ENCODE results near the gene EYA3. TPM values are rescaled to one million over a fixed set of nuclear protein-coding genes. Genes with fewer than 3 reads are reported as not detected.

Gene EYA3
- total RNA-seq, 4 donors from 2014 or later, result 9.6 to 15.5 (median 12.6) TPM

- no peak for TF ChIP-seq CTCF (IDR thresholded peaks at IDR 0.05; ENCODE audit: low read depth)
Measured at GRCh38 chr1:27951396-27951795, 137.0 kb downstream of the EYA3 start.

- no peak for TF ChIP-seq CTCF (IDR thresholded peaks at IDR 0.05; ENCODE audit: low read depth)
Measured at GRCh38 chr1:27949027-27949426, 139.4 kb downstream of the EYA3 start.

- TF ChIP-seq CTCF (IDR thresholded peaks at IDR 0.05; ENCODE audit: low read depth), result no peak
Measured at GRCh38 chr1:27945020-27945419, 143.4 kb downstream of the EYA3 start.

GRCh38 chr1:27941671-27942540, 146.5 kb downstream of the EYA3 start:
- no peak for TF ChIP-seq CTCF (IDR thresholded peaks at IDR 0.05; ENCODE audit: low read depth)

- no peak for TF ChIP-seq CTCF (IDR thresholded peaks at IDR 0.05; ENCODE audit: low read depth)
Measured at GRCh38 chr1:27940870-27941560, 147.4 kb downstream of the EYA3 start.

DNA sequence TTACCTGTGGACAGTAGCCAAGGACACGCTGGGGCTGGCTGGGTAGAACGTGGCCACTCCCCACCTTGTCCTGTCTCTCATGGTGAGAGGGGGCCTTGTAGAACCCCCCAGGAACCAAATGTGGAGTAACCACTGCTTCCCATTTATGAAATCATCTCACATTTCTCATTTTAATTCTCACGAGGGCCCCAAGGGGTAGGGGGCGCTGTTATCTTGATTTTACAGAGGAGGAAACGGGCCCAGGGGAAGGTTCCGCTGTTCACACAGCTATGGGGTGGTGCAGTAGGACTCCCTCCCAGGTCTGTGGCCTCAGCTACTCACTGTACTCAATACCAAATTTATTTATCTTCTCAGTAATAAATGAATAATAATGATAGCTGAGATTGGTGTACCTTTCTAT, 148.1 kb downstream of the EYA3 start:
- TF ChIP-seq CTCF (IDR thresholded peaks at IDR 0.05; ENCODE audit: low read depth), result no peak

- TF ChIP-seq CTCF (IDR thresholded peaks at IDR 0.05; ENCODE audit: low read depth), result no peak
Measured at GRCh38 chr1:27938488-27938887, 149.9 kb downstream of the EYA3 start.

All from subcutaneous adipose tissue (tissue), 4 donors.